Right hindlimb (tissue), 1 donor: ENCODE data around the gene CSF2RB.

Experiments
- DNase-seq: peaks from one replicate; pipeline ENCODE4 v3.0.0-alpha.2; 2018

The CSF2RB gene

DNA sequence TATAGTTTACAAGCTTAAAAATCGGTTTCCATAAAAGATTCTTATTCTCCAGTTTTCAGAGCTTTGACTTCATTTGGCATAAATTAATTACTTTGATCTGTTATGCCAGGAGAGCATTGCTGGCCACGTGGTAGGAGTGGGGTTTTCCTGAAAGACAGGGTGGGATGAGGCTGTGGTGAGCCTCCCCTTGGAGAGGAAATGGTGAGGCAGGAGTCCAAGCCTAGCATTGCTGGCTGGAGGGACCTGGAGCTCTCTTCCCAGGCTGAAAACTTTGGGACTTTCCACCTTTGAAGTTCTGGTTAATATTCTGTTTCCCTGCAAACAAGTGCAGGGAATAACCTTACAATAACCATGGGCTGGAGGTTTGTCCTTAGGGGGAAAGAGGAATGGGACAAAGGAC is 21.1 kb upstream of the CSF2RB start:
- DNase-seq: no peak

DNA sequence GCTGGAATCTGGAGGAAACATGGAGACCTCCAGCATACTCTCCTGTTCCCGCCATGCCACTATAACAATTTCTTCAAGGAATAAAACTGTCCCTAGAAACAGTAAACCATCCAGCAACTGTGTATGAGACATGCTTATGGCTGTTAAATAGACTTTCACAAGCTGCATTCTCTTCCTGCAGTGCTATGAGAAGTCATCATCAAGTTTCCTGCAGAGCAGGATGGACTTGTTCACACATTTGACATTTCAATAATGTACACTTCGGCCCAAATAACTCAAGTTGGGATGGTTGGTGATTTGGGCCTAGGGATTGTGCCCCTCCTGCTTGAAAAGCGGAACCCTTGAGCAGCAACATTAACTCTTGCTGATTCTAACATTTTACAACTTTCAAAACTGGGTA is 20.2 kb upstream of the CSF2RB start:
- DNase-seq: no peak

DNA sequence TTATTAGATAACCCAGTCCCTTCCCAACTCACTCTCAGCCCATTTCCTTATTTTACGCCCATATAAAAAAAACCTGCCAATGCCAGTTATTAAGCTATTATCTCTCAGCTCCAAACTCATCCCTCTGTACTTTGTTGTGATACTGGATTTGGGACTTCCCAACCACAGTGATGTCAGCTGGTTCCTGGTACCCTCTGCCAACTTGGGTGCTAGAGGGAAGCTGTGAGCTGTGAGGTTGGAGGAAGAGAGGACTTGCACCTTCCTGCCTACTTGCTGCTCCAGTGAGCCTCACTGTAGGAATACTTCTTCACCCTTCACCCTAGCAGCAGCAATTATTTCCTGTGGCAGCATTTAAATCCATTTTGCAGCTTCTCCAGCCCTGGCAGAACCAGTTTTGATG is 19.2 kb upstream of the CSF2RB start:
- DNase-seq: no peak

DNA sequence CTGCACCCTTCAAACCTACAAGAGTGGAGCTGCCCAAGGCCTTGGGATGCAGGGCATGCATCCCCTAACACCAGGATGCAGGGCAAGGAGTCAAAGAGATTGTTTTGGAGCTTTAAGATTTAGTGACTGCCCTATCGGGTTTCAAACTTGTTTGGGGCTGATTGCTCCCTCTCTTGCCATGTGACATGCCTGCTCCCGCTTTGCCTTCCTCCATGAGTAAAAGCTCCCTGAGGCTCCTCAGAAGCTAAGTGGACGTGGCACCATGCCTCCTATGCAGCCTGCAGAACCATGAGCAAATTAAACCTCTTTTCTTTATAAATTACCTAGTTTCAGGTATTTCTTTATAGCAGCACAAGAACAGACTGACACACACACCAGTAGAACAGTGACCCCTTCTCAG is 15.8 kb upstream of the CSF2RB start:
- DNase-seq: no peak

DNA sequence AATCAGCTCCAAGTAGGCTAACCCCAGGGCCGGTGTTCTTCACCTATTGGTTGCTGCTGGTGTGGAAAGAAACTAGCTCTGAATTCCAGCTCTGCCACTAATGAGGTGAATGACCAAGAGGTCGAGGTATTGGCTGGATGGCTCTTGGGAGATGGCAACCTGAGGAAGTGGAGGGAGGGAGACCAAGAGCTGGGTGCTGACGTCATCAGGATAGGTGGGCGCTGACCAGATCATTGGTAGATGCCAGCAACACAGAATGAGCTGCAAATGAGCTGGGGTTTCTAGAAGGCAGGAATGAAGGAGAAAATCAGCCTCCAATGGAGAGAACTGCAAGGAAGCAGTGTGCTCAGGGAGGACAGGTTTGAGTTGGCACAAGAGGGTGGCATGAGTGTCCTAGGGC is 14.7 kb upstream of the CSF2RB start:
- DNase-seq: no peak

DNA sequence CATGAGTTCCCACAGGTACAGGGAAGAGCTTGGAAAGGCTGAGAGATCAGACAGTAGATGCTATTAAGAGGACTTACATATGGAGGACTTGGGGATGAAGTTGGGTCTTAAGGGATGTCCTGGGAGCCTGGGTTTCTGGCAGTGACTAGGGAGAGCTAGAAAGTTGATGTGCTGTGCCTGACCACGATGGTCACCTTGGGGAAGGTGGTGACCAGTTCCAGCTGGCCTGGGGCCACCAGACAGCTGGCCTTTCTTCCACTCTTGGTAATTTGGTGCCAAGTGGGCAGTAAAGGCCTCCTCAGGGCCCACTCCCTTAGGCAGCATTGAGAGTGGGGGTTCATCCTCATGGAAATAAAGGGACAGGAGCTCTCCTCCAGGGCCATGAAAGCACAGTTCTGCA is 13.9 kb upstream of the CSF2RB start:
- no peak for DNase-seq

DNA sequence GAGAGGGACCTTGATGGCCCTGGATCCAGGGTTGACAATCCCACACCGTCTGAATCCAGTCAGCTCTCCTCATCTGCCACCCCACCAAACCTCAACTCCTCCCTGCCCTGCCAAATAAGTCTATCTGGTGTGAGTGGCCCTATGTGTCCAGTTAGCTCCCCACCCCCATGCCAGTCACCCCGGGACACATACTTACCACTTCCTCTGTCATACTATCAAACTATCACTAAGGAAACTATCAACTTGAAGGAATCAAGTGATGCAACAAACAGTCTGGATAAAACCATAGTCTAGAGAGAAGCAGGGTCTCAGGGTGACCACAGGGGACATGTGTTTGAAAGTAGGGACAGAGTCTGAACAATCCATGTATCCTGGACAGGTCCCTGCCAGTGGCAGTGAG is 13.2 kb upstream of the CSF2RB start:
- DNase-seq: no peak

DNA sequence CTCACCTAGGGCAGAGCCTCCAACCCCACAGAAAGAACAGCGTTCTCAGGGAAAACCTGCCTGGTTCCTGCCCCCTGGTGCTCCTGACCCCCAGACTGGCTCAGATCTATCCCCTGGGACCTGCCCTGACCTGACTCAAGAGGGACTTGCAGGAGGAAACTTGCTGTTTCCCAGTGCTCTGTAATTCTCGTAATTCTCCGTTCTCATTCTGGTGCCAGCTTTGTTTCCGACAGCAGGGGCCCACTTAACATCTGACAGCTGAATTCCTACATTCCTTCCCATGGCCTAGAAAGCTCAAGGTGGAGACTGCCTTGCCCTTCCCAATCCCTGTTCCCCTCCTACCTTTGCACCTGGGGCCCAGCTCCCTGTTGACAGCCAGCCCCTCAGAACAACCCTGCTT is 12.5 kb upstream of the CSF2RB start:
- no peak for DNase-seq

DNA sequence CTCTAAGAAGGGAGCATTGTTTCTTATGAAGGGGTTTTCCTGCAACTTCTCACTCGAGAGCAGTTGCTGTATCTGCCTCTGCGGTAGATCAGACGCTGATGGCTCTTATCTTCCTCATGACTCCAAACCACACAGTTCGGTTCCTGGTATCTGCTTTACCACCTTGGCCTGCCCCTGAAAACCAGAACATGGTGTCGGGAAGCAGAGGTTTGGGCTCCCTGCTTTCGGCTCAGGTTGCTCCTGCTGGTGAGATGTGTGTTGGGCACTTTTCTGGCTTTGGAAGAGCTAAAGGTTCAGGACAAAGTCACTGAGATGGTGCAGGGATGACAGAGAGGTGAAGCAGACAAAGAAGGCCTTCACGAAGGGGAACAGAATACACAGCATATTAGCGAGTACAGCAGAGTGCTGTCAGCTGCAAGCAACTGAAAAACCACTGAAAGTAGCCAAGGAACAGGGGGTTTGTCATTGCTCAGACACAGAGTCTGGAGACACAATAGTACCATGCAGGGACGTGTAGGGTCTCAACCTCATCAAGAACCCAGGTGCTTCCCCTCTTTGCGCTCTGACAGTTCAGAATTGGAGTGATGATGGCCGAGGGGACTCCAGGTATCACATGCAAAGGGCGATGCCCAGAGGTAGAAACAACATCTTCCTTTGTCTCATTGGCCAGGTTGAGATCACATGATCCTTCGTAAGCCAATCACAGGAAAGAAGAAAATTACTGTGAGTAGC is 11.9 kb upstream of the CSF2RB start:
- no peak for DNase-seq

DNA sequence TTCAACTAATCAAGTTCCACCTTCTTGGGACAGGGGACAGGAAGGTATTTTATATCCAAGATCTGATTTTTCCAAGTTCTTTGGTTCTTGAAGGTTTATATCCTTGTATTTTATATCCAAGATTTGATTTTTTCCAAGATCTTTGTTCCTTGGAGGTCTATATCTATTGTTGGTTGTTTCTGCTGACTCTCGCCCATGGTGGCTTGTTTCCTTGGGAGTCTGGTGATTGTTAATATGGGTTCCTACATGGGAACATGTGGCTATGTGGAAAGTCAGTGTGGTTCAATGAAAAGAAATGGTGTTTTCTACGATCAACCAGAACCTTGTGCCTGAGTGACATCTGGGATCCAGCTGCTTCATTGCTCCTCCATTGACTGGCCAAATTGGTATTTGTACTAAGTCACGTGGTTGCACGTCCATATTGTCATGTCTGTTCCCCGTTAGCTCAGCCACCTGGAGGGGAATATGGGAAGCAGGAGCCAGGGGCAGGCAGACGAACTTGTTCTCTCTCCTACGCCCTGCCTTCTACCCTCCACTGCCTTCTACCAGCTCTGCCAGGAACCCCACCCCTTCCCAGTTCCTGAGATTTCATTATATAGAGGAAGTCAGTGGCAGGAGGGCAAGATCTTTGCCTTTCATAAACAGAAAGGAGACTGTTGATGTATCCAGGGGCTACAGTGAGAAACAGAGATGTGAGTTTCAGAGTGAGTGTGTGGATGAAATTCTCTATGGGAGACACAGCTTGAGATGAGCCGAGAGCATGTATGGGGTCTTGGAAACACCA is 11.1 kb upstream of the CSF2RB start:
- DNase-seq: no peak

DNA sequence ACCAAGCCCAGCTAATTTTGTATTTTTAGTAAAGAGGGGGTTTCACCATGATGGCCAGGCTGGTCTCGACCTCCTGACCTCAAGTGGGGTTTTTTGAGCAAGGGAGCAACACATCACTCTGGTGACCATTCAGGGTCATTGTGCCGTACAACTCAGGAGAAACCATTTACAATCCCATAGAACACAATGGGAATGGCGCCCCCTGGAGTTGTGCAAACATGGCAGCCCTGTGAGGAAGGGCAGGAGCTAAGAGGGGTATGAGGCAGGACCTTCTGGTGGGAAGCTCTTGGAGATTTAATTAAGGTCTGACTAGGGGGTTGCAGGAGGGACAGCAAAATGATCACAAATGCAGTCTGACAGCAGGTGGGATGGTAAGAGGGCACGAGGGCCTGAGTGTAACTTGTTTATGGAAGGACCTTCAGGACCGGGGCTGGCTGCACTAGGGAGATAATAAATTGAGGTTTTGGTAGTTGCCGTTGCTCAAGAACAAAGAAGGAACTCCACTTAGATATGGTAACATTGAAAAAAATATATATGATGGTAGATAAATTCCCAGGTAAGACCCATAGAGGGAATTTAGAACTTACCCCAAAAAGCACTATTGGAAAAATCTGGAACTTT is 9.1 kb upstream of the CSF2RB start:
- no peak for DNase-seq

DNA sequence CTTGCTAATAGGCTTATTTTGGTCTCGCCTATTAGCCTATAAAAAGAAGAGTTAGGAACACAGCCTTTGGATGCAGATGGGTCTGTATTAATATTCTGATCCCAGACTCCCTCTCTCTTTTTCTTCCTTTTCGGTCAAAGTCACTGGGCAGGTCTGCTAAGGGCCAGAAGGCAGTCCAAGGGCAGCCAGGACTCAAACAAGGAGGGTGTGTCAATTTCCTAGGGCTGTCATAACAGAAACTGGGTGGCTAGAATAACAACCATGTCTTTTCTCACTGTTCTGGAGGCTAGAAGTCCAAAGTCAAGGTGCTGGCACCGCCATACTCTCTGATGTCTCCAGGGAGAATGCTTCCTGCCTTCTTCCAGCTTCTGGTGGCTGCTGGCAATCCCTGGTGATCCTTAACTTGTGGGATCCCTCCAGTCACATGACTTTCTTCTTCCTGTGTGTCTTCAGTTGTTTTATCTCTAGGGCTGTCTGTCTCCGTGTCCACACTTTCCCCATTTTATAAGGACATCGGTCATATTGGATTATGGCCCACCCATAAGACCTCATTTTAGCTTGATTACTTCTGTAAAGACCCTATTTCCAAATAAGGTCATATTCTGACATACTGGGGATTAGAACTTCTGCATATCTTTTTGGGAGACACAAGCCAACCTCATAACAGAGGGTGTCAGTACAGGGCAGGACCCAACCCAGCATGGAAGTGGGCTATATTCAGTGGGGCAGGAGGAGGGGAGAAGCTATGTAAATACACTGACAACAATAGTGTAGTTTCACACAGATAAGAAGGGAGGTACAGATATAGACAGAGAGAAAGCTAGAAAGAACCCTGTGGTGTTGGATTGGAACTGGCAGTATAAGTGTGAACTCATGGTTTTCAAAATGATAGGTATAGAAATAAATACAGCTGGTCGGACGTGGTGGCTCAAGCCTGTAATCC is 5.9 kb upstream of the CSF2RB start:
- DNase-seq: no peak

DNA sequence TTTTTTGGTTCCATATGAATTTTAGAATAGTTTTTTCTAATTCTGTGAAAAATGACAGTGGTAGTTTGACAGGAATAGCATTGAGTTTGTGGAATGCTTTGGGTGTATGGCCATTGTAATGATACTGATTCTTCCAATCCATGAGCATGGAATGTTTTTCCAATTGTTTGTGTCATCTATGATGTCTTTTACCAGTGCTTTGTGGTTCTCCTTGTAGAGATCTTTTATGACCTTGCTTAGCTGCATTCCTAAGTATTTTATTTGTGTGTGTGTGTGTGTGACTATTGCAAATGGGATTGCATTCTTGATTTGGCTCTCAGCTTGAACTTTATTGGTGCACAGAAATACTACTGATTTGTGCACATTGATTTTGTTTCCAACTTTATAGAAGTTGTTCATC is 3.0 kb upstream of the CSF2RB start:
- DNase-seq: no peak

DNA sequence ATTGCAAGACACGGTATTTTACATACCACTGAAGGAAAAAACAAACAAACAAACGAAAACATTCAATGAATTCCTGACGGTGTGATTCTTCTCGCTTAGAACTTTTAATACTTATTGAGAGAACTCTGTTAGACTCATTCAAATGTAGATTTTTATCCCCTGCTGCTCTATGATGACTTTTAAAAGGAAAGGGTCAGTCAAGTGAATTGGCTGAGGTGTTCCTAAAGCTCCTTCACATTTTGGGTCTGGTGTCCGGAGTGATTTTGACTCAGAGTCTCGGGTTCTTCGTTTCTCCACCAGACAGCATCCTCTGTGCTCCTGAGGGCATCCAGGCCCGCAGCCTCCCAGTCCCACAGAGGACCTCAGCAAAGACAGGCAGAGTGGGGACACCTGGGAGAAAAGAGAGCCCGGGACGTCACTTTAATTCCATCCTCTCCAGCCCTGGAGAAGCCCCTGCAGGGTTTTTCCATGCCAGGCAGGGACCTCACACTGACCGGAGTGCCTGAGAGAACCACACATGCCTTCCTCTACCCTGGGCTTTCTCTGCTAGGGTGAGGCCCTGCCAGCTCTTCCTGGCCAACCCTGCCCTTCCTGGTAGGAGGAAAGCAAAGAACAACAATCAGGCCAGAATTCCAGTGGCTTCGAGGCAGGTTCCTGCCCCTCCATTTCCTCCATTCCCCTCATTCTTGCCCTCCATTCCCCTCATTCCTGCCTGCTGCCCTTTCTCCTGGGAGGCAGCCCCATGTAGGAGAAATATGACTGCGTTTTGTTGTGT is 1.4 kb upstream of the CSF2RB start:
- DNase-seq: no peak

DNA sequence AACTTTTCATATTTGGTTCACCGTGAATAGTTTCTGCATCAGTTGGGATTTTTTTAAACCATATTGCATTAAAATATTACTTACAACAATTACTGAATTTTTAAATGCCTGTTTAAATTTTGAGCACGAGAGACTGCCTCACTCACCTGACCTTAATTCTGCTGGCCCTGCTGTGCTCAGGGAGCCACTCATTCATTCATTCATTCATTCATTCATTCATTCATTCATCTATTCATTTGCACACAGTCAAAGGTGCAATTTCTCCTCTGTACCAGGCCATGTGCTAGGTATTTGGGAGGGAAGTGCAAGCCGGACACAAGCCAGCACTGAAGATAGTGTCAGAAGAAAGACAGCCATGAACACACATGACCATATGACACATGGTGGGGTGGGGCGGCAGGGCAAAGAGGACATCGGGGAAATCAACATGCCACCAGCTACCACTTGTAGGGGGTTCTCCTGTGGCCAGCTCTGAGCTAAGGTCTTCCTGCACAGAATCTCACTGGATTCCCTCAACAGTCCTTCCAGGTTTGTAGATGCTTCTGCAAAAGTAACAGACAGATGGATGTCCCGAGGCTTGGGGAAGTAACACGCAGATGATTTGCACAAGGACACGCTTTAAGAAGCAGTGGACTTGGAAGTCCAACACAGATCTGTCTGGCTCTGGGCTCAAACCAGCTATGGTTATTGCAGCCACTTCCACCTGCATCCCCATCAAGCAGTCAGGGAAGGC is 568 bp upstream of the CSF2RB start:
- no peak for DNase-seq

DNA sequence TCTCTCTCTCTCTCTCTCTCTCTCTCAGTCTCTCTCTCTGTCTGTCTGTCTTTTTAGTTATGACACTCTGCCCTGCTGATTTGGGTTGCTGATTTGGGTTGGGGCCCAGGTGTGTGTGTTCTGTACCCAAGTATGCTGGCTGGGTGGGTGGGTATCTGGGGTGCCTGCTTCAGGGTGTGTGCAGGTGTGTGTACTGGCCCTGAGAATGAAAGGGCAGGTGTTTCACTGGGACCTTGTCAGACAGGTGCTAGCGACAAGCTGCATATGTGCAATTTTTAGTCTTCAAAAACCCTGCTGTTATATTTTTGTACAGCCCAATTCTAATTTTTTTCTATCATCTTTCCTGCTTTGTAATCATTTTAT is 943 bp downstream of the CSF2RB start:
- DNase-seq: no peak

DNA sequence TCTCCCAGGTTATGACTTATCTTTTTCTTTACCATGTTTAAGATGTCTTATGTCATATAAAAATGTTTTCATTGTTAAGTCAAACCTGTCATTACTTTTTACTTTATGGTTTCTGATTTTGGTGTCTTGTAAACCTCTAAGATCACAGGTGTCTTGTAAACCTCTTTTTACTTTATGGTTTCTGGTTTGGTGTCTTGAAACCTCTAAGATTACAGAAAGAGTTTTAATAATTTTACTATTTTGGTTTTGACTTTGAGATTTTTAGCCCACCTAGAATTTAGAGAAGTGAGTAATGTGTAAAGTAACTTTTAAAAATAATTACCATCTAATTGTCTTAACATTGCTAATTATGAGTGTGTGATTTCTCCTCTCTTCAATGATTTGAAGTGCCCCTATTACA is 2.6 kb downstream of the CSF2RB start:
- DNase-seq: no peak

DNA sequence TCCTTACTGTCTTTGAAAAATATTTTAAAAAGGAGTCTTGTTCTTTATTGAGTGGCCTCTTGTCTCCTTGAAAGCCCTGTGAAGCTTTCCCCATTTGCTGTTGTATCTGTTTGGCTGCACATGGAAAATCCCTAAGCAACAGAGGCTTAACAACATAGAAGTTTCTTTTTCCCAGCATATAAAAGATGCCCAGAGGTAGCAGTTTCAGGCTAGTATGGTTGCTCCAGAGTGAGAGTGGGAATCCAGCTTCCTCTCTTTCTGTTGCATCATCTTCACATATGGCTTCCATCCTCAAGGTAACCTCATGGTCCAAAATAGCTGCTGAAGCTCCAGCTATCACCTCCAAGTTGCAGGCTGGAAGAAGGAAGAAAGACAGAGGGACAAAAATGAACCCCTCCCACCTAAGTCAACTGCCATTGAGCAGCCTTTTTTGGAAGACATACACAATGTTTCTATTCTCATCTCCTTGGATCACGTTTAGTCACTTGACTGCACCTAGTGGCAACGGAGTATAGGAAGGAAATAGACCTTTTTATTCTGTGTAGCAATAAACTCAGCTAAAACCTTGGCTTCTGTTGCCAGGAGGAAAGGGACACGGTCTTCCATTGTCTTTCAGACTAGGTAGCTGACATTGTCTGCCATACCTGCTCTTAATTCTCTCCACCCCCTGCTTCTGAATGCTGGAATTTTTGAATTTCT is 5.3 kb downstream of the CSF2RB start:
- DNase-seq: no peak

DNA sequence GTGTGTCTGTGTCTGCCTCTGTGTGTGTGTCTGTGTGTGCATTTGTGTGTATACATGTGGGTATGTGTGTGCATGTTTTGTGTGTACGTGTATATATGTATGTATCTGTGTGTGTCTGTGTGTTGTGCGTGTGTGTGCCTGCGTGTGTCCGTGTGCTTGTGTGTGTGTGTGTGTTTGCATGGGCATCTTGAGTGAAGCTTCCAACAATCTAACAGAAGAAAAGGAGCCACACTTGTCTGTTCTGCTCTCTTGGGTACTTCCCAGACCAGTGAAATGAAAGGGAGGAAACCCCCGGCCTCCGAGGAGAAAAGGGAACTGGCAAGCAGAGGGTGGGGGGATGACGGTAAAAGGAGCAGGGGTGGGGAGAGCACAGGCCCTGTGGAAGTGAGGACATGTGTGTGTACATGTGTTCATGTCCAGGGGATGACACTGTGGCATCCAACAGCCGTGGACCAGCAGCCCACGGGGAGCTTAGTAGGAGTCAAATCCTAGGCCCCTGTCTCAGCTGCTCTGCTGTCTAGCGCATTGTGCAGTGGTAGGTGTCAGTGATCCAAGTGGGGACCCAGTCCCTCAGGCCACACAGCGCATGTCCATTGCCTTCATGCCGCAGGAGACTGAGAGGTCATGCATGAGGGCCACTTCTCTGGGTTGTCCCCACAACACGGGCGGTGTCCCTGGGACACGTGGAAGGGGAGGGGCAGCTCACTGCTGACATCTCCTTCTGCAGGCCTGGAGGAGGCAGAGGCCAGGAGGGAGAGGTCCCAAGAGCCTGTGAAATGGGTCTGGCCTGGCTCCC is 8.1 kb downstream of the CSF2RB start:
- no peak for DNase-seq

DNA sequence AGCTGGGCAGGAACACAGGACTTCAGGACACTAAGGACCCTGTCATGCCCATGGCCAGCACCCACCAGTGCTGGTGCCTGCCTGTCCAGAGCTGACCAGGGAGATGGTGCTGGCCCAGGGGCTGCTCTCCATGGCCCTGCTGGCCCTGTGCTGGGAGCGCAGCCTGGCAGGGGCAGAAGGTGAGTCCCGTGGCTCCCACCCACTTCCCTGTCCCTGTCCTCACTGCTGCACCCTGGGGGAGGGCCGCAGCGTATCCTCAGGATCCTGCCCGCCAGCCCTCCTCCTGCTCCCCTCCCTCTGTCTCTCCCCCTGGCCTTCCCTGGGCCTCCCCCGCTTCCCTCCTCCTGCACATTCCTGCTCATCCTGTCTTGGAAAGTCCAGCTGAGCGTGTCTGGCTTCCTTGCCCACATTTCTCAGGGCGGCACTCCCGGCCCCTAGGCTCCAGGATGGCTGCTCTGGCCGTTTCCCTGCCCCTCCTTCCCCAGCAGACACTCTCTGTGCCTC is 8.7 kb downstream of the CSF2RB start:
- no peak for DNase-seq
